ENCODE measurements around the gene GPA33. TPM values are rescaled to one million over a fixed set of nuclear protein-coding genes. Genes with fewer than 3 reads are reported as not detected.

The GPA33 gene
- total RNA-seq, 1 experiment from 2014 or later: not detected

DNA sequence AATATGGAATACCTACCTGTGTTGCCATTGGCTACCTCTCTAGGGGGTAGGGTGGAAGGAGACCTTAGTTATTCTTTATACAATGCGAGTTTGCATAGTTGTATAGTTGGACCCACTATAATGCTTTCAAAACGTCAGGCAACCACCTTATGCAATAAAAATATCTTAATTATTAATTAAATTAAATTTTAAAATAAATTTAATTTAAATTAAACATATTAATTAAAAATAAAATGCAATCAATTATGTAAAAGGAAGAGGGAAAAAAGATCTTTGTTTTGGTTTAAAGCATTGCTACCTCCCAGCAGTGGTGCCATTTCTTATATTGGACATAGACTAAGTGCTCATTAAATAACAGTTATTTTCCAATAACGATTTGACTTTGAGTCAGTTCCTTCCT, 22.3 kb downstream of the GPA33 start:
- no peaks in the 10 kb centered on the region for H3K9me3 ChIP-seq (replicated peaks)
- no peaks in the 10 kb centered on the region for H3K36me3 ChIP-seq
- DNase-seq (ENCODE audit: low read depth in 1 of 2, low spot score in 2 of 2): no peak
- no peaks in the 10 kb centered on the region for H3K4me1 ChIP-seq (replicated peaks)
- H3K27ac ChIP-seq: no peak overlapping the region
- 0 out of 2 replicates have a peak, but pooled peaks cover 11% of the 10 kb centered on the region for H3K27me3 ChIP-seq (replicated peaks)
- no peak overlapping the region for H3K4me3 ChIP-seq

GRCh38 chr1:167066333-167067122, 23.6 kb downstream of the GPA33 start:
- Histone ChIP-seq H3K27ac (no peak overlapping the region), H3K4me3 (no peak overlapping the region), H3K4me1 (replicated peaks) (no peaks in the 10 kb centered on the region), H3K36me3 (no peaks in the 10 kb centered on the region), H3K27me3 (replicated peaks) (0 out of 2 replicates have a peak, but pooled peaks cover 11% of the 10 kb centered on the region), H3K9me3 (replicated peaks) (no peaks in the 10 kb centered on the region)
- peak; percentile 52 to 70 for DNase-seq (ENCODE audit: low read depth in 1 of 2, low spot score in 2 of 2)

GRCh38 chr1:167065471-167065870, 24.7 kb downstream of the GPA33 start:
- H3K4me3 ChIP-seq: no peak overlapping the region
- H3K36me3 ChIP-seq: no peaks in the 10 kb centered on the region
- H3K9me3 ChIP-seq (replicated peaks): no peaks in the 10 kb centered on the region
- H3K27me3 ChIP-seq (replicated peaks): 0 out of 2 replicates have a peak, but pooled peaks cover 8% of the 10 kb centered on the region
- no peak for DNase-seq (ENCODE audit: low read depth in 1 of 2, low spot score in 2 of 2)
- H3K27ac ChIP-seq: no peak overlapping the region
- no peaks in the 10 kb centered on the region for H3K4me1 ChIP-seq (replicated peaks)

- Histone ChIP-seq H3K27me3 (replicated peaks) (0 out of 2 replicates have a peak, but pooled peaks cover 6% of the 10 kb centered on the region), H3K27ac (no peak overlapping the region), H3K9me3 (replicated peaks) (no peaks in the 10 kb centered on the region), H3K4me3 (no peak overlapping the region), H3K36me3 (no peaks in the 10 kb centered on the region), H3K4me1 (replicated peaks) (peaks cover under 1% of the 10 kb centered on the region; the same call in 1 of the 2 replicates)
- DNase-seq (ENCODE audit: low read depth in 1 of 2, low spot score in 2 of 2): no peak
Observed at GRCh38 chr1:167064621-167065020, 25.6 kb downstream of the GPA33 start.

DNA sequence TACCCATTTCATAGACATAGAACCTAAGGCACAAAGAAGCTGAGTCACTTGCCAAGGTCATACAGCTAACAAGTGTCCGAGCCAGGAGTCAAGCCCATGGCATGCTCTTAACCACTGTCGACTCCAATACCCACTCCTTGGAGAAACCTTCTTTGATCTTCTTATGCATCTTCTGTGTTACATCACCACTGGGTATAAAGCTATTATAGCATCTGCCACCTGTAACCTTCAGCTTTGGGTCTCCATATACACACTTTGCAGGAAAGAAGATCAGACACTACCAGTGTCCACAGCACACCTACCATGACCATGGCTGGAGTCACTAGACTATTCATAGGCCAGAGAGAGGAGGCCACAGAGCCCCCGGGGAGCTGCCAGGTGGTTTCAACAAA, 29.1 kb downstream of the GPA33 start:
- Histone ChIP-seq H3K9me3 (replicated peaks) (no peaks in the 10 kb centered on the region), H3K27me3 (replicated peaks) (no peaks in the 10 kb centered on the region), H3K4me1 (replicated peaks) (peaks cover 11% of the 10 kb centered on the region), H3K4me3 (no peak overlapping the region), H3K27ac (no peak overlapping the region), H3K36me3 (no peaks in the 10 kb centered on the region)
- no peak for DNase-seq (ENCODE audit: low read depth in 1 of 2, low spot score in 2 of 2)

GRCh38 chr1:167060141-167061072, 29.8 kb downstream of the GPA33 start:
- Histone ChIP-seq H3K4me3 (no peak overlapping the region), H3K27me3 (replicated peaks) (no peaks in the 10 kb centered on the region), H3K36me3 (no peaks in the 10 kb centered on the region), H3K27ac (no peak overlapping the region), H3K9me3 (replicated peaks) (no peaks in the 10 kb centered on the region), H3K4me1 (replicated peaks) (peaks cover 11% of the 10 kb centered on the region)
- DNase-seq (ENCODE audit: low read depth in 1 of 2, low spot score in 2 of 2): no peak

GRCh38 chr1:167059809-167060107, 30.4 kb downstream of the GPA33 start:
- H3K27me3 ChIP-seq (replicated peaks): no peaks in the 10 kb centered on the region
- H3K9me3 ChIP-seq (replicated peaks): no peaks in the 10 kb centered on the region
- no peaks in the 10 kb centered on the region for H3K36me3 ChIP-seq
- no peak overlapping the region for H3K4me3 ChIP-seq
- H3K27ac ChIP-seq: no peak overlapping the region
- peaks cover 11% of the 10 kb centered on the region for H3K4me1 ChIP-seq (replicated peaks)
- no peak for DNase-seq (ENCODE audit: low read depth in 1 of 2, low spot score in 2 of 2)

DNA sequence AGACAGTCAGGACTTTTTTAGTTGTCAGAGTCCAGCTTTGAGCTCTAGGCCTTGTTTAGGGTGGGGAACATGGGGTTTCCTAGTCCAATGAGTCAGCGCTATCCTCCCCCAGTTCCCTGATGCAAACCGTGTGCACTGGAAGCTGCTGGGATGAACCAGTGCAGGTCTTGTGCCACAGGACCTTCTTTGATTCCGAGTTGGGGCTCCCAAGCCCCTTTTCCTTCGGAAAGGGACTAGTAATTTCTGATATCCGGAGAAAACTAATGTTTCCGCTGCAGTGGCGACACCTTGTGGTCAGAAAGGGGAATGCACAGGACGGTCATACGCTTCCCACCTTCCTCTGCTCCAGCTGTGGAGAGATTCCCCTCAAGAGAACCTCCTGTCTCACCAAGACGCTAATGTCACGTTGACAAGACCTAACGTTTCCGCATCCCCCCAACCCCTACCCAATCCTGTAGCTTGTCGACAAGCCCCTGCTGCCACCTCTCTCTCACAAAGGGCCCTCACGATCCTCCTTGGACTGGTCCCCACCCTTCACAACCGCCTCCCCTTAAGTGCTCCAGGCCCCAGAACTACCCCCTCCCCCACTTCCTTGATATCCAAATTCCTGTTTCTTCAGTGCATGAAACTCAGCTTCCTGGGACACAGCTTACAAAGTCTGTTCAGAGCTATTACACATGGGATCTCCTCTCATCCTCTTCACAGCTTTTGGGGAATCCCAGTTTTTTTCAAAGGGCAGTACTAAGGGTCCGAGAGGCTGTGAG, 30.9 kb downstream of the GPA33 start:
- Histone ChIP-seq H3K27ac (peak overlapping the region; percentile 22; the same call in 1 of the 2 replicates), H3K4me1 (replicated peaks) (peaks cover 11% of the 10 kb centered on the region), H3K4me3 (no peak overlapping the region), H3K36me3 (no peaks in the 10 kb centered on the region), H3K9me3 (replicated peaks) (no peaks in the 10 kb centered on the region), H3K27me3 (replicated peaks) (no peaks in the 10 kb centered on the region)
- peak; percentile 75 to 79 for DNase-seq (ENCODE audit: low read depth in 1 of 2, low spot score in 2 of 2)

DNA sequence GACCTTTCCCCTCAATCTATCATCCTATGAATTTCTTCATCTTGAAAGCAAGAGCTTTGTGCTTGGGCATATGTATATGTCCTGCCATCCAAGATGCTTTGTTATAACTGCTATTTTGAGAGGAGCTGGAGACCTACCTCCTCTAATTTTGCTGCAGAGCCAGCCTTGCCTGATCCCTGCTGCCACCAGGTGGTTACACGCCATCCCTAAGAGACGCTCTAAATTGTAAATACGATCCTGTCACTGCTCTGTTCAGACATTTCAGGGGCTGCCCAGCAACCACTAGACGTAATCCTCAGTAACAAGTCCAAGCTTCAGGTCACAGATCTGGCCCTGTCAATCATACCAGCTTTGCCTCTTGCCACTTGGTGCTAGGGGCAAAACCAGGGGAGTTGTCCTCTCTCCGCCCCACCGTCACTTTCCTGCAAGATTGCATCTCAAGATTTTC, 32.9 kb downstream of the GPA33 start:
- Histone ChIP-seq H3K27ac (no peak overlapping the region), H3K27me3 (replicated peaks) (no peaks in the 10 kb centered on the region), H3K4me3 (no peak overlapping the region), H3K36me3 (no peaks in the 10 kb centered on the region), H3K4me1 (replicated peaks) (peaks cover 11% of the 10 kb centered on the region), H3K9me3 (replicated peaks) (no peaks in the 10 kb centered on the region)
- DNase-seq (ENCODE audit: low read depth in 1 of 2, low spot score in 2 of 2): peak; percentile 60 to 64

DNA sequence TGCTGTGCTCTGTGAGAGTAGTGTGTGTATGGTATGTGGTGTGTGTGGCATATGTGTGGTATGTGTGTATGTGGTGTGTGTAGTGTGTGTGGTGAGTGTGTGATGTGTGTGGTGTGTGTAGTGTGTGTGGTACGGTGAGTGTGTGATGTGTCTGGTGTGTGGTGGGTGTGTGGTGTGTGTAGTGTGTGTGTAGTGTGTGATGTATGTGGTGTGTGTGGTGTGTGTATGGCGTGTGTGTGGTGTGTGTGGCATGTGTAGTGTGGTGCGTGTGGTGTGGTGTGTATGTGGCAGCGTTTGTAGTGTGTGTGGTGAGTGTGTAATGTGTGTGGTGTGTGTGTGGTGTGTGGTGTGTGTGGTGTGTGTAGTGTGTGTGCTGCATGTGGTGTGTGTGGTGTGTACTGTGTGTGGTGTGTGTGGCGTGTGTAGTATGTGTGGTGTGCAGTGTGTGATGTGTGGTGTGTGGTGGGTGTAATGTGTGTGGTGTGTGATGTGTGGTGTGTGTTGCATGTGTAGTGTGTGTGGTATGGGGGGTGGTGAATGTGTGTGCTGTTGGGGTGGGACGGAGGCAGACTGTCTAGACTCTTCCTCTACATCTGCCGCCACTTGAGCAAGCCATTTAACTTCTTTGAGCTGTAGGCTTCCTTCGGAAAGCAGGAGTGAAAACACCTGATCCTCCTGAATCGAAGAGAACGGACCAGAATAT, 33.5 kb downstream of the GPA33 start:
- H3K27ac ChIP-seq: no peak overlapping the region
- no peaks in the 10 kb centered on the region for H3K27me3 ChIP-seq (replicated peaks)
- peaks cover 11% of the 10 kb centered on the region for H3K4me1 ChIP-seq (replicated peaks)
- H3K4me3 ChIP-seq: no peak overlapping the region
- no peaks in the 10 kb centered on the region for H3K36me3 ChIP-seq
- DNase-seq (ENCODE audit: low read depth in 1 of 2, low spot score in 2 of 2): no peak
- H3K9me3 ChIP-seq (replicated peaks): no peaks in the 10 kb centered on the region

DNA sequence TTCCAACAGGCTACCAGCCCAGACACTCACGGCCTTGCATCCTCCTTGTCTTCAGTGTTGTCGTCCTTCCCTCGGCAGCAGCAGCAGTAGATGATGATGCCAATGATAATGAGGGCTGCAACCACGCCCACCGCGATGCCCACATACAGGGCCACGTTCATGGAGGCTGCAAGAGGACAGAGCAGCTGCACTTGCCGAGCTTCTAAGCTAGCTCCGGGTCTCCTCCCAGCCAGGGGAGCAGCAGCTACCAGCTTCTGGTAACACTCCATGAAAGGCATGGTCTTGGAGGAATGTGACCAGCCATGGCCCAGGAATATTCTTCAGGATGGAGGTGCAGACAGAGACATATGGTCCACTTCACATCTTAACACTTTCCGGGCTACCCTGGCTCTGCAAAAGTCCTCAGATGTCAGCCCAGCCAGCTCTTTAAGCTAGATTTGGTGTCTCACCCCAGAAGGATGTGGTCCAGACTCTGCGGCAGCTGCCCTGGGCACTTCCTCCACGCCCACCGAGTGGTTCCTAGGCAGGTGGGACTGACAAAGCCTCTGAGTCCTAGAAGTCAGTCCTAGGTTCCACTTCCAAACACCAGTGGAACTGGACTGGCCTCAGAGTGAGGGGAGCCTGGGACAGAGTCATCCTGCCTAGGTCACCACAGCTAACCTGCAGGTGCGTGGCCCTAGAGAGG, 35.1 kb downstream of the GPA33 start:
- H3K4me3 ChIP-seq: no peak overlapping the region
- peaks cover 11% of the 10 kb centered on the region for H3K4me1 ChIP-seq (replicated peaks)
- H3K27ac ChIP-seq: no peak overlapping the region
- H3K27me3 ChIP-seq (replicated peaks): no peaks in the 10 kb centered on the region
- H3K36me3 ChIP-seq: no peaks in the 10 kb centered on the region
- H3K9me3 ChIP-seq (replicated peaks): no peaks in the 10 kb centered on the region
- DNase-seq (ENCODE audit: low read depth in 1 of 2, low spot score in 2 of 2): no peak

DNA sequence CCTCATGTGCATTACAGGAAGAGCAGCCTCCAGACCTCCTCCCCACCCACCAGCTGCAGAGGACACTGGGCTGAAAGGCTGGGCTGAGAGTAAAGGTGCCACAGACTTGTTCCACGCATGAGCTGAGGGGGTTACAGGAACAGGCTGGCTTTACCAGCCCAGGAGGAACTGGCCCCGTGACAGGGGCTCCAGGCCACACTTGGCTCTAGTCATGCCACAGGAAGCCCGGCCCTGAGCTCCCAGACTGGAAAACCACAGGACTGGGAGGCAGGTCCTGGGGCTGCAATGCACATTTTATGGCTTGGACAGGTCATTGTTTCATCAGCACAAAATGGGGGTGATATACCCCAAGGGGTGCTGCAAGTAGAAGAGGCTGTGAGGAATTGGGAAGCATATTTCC, 35.6 kb downstream of the GPA33 start:
- H3K36me3 ChIP-seq: no peaks in the 10 kb centered on the region
- H3K27me3 ChIP-seq (replicated peaks): no peaks in the 10 kb centered on the region
- no peak overlapping the region for H3K27ac ChIP-seq
- H3K9me3 ChIP-seq (replicated peaks): no peaks in the 10 kb centered on the region
- no peak for DNase-seq (ENCODE audit: low read depth in 1 of 2, low spot score in 2 of 2)
- H3K4me3 ChIP-seq: no peak overlapping the region
- peaks cover 10% of the 10 kb centered on the region for H3K4me1 ChIP-seq (replicated peaks)

DNA sequence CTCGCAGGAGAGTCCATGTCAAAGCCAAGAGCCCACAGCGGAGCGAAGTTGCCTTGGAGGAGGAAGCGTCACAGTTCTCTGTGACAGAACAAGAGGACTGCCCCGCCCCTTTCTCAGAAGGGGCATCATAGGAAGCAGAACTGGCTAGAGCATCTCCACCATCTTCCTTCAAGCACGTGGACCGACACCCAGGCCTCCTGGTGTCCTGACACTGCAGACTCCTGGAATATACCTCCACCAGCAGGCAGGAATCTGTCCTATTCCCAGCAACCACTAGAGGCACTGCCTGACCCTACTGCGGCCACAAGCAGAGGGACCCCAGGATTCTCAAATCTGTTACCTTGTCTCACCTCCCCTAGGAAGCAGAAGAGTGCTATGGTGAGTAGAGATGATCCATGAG, 37.8 kb downstream of the GPA33 start:
- Histone ChIP-seq H3K9me3 (replicated peaks) (no peaks in the 10 kb centered on the region), H3K27me3 (replicated peaks) (no peaks in the 10 kb centered on the region), H3K27ac (no peak overlapping the region), H3K36me3 (no peaks in the 10 kb centered on the region), H3K4me3 (no peak overlapping the region), H3K4me1 (replicated peaks) (no peaks in the 10 kb centered on the region)
- no peak for DNase-seq (ENCODE audit: low read depth in 1 of 2, low spot score in 2 of 2)
